GM23338 (cell line): ENCODE measurements around the gene MAP1LC3B. TPM values are rescaled to one million over a fixed set of nuclear protein-coding genes. Genes with fewer than 3 reads are reported as not detected.

ENCODE experiments used
- ATAC-seq: fragments of 200-7000 bp; cut with Tn5 transposase; 3 replicates; pipeline ENCODE4 v1.9.1; 2020
- DNase-seq: peaks from one replicate; pipeline ENCODE4 v3.0.0-alpha.2; 2015; ENCODE audit warnings: low spot score
- H2AFZ ChIP-seq: fragments of 200-600 bp; sonication (generic); 2 replicates; pipeline ENCODE4 v1.8.0; 2016; ENCODE audit warnings: antibody characterized with exemption, mild to moderate bottlenecking, moderate library complexity
- H3F3A ChIP-seq: fragments of 200-600 bp; sonication (generic); replicated peaks from 2 replicates; pipeline ENCODE4 v1.8.0; 2017; ENCODE audit warnings: antibody characterized with exemption, mixed run types, low read depth
- H3K27ac ChIP-seq: fragments of 200-600 bp; sonication (generic); 2 replicates; pipeline ENCODE4 v1.6.1; 2016; ENCODE audit warnings: low read depth
- H3K27me3 ChIP-seq: fragments of 200-600 bp; sonication (generic); 2 replicates; pipeline ENCODE4 v1.8.0; 2016; ENCODE audit warnings: mild to moderate bottlenecking, mixed run types, moderate library complexity; ENCODE audit not compliant: insufficient read depth
- H3K36me3 ChIP-seq: fragments of 200-600 bp; sonication (generic); 2 replicates; pipeline ENCODE4 v1.8.0; 2016; ENCODE audit warnings: mild to moderate bottlenecking; ENCODE audit not compliant: insufficient read depth
- H3K4me1 ChIP-seq: fragments of 200-600 bp; sonication (generic); 2 replicates; pipeline ENCODE4 v1.8.0; 2016; ENCODE audit warnings: mild to moderate bottlenecking, moderate library complexity; ENCODE audit not compliant: insufficient read depth
- H3K4me2 ChIP-seq: fragments of 200-600 bp; sonication (generic); 2 replicates; pipeline ENCODE4 v1.7.1; 2017; ENCODE audit warnings: mixed run types
- H3K4me3 ChIP-seq: fragments of 200-600 bp; sonication (generic); 2 replicates; pipeline ENCODE4 v1.6.1; 2016; ENCODE audit warnings: mixed run types
- H3K79me2 ChIP-seq: fragments of 200-600 bp; sonication (generic); replicated peaks from 2 replicates; pipeline ENCODE4 v1.8.0; 2017; ENCODE audit warnings: mild to moderate bottlenecking; ENCODE audit not compliant: insufficient read depth
- H3K9me2 ChIP-seq: fragments of 200-600 bp; sonication (generic); 2 replicates; pipeline ENCODE4 v1.8.0; 2017; ENCODE audit not compliant: insufficient read depth
- H4K20me1 ChIP-seq: fragments of 200-600 bp; sonication (generic); replicated peaks from 2 replicates; pipeline ENCODE4 v1.8.0; 2017; ENCODE audit warnings: mild to moderate bottlenecking; ENCODE audit not compliant: insufficient read depth
- H3K27ac Mint-ChIP-seq: 2 replicates; pipeline ENCODE4 v1.8.0; 2020; ENCODE audit warnings: inconsistent platforms, mild to moderate bottlenecking, moderate library complexity, mixed read lengths
- H3K27me3 Mint-ChIP-seq: 3 replicates; pipeline ENCODE4 v1.8.0; 2022; ENCODE audit warnings: low read depth, mild to moderate bottlenecking, moderate library complexity, mixed read lengths, inconsistent platforms; ENCODE audit not compliant: insufficient read depth, poor library complexity
- H3K36me3 Mint-ChIP-seq: 3 replicates; pipeline ENCODE4 v1.8.0; 2021; ENCODE audit warnings: low read depth, mild to moderate bottlenecking, inconsistent platforms, moderate library complexity, mixed read lengths
- H3K4me1 Mint-ChIP-seq: 3 replicates; pipeline ENCODE4 v1.8.0; 2020; ENCODE audit warnings: mild to moderate bottlenecking, inconsistent platforms, mixed read lengths
- H3K4me3 Mint-ChIP-seq: 3 replicates; pipeline ENCODE4 v1.8.0; 2021; ENCODE audit warnings: moderate library complexity, mild to moderate bottlenecking, inconsistent platforms, mixed read lengths
- H3K9me3 Mint-ChIP-seq: 3 replicates; pipeline ENCODE4 v1.8.0; 2020; ENCODE audit warnings: moderate library complexity, mild to moderate bottlenecking, inconsistent platforms, mixed read lengths
- CREB1 ChIP-seq: fragments of 250-450 bp; sonication (Bioruptor Pico); IDR thresholded peaks from 2 replicates; pipeline ENCODE4 v1.5.0; 2020; ENCODE audit warnings: low read depth, mild to moderate bottlenecking, moderate library complexity
- CTCF ChIP-seq, 2 experiments: fragments of 200-600 bp in 1 of 2; sonication (generic) in 1 of 2; conservative IDR thresholded peaks; 2 replicates each; pipeline versions ENCODE4 v1.5.1 to v1.6.1; 2016 to 2017; ENCODE audit warnings: antibody characterized with exemption in 2 of 2, low read depth in 2 of 2, mild to moderate bottlenecking in 2 of 2, moderate library complexity in 1 of 2
- ETS1 ChIP-seq: IDR thresholded peaks from 2 replicates; pipeline ENCODE4 v1.6.1; 2016; ENCODE audit warnings: antibody characterized with exemption
- EZH2 ChIP-seq: fragments of 200-600 bp; sonication (generic); IDR thresholded peaks from one replicate; pipeline ENCODE4 v1.8.0; 2017; ENCODE audit warnings: antibody characterized with exemption, mild to moderate bottlenecking, low read depth; ENCODE audit not compliant: unreplicated experiment
- EZH2phosphoT487 ChIP-seq: fragments of 200-600 bp; sonication (generic); IDR thresholded peaks from one replicate; pipeline ENCODE4 v1.8.1; 2018; ENCODE audit warnings: antibody characterized with exemption; ENCODE audit not compliant: unreplicated experiment
- JUNB ChIP-seq: IDR thresholded peaks from one replicate; pipeline ENCODE4 v1.6.1; 2016; ENCODE audit warnings: antibody characterized with exemption; ENCODE audit not compliant: unreplicated experiment
- REST ChIP-seq: IDR thresholded peaks from one replicate; pipeline ENCODE4 v1.6.1; 2018; ENCODE audit warnings: antibody characterized with exemption; ENCODE audit not compliant: unreplicated experiment
- STAT1 ChIP-seq: IDR thresholded peaks from one replicate; pipeline ENCODE4 v1.6.1; 2016; ENCODE audit warnings: antibody characterized with exemption; ENCODE audit not compliant: unreplicated experiment
- ZNF114 ChIP-seq: fragments of 250-450 bp; sonication (Bioruptor Pico); IDR thresholded peaks from 2 replicates; pipeline ENCODE4 v1.5.0; 2020; ENCODE audit warnings: mild to moderate bottlenecking, moderate library complexity
- ZNF331 ChIP-seq: fragments of 250-450 bp; sonication (Bioruptor Pico); IDR thresholded peaks from 2 replicates; pipeline ENCODE4 v1.5.0; 2020; ENCODE audit warnings: low read depth, mild to moderate bottlenecking, moderate library complexity
- ZNF462 ChIP-seq: fragments of 250-450 bp; sonication (Bioruptor Pico); IDR thresholded peaks from 2 replicates; pipeline ENCODE4 v1.5.0; 2020; ENCODE audit warnings: mild to moderate bottlenecking, moderate library complexity
- polyA plus RNA-seq: library from polyadenylated mRNA; unstranded; fragments of >200 nt; fragmentation: Nextera tagmentation; extraction: Ambion mirVana; gene quantifications from 2 replicates; pipeline ENCODE4 v1.2.1, GENCODE V29; 2016
- total RNA-seq: library from RNA; depleted of rRNA; stranded (reverse); fragments of >200 nt; shearing (Covaris generic); gene quantifications from 2 replicates; pipeline ENCODE4 v1.2.3, GENCODE V29; 2014

Gene MAP1LC3B
- total and polyA plus RNA-seq, 2 experiments from 2014 or later = 35.9 to 80.2 TPM

GRCh38 chr16:87415441-87415840 lies 23.3 kb downstream of the MAP1LC3B start (continued):
- TF ChIP-seq ZNF114 (CRISPR knock-in tag) = no peak
- TF ChIP-seq CREB1 (CRISPR knock-in tag) = no peak
- TF ChIP-seq EZH2phosphoT487 = no peak
- no peak for TF ChIP-seq STAT1
- TF ChIP-seq JUNB = no peak
- TF ChIP-seq EZH2 = no peak

GRCh38 chr16:87416826-87417527 lies 24.8 kb downstream of the MAP1LC3B start:
- Mint-ChIP-seq H3K27ac (no peak overlapping the region), H3K36me3 (peaks cover 56% of the 10 kb centered on the region), H3K4me1 (peaks cover 2% of the 10 kb centered on the region; the same call in 2 of the 3 replicates), H3K4me3 (no peak overlapping the region), H3K27me3 (peaks cover 9% of the 10 kb centered on the region), H3K9me3 (no peaks in the 10 kb centered on the region)
- no peak overlapping the region for H3K4me3 ChIP-seq
- no peaks in the 10 kb centered on the region for H3F3A ChIP-seq
- DNase-seq = no peak
- no peaks in the 10 kb centered on the region for H3K79me2 ChIP-seq
- peaks cover 7% of the 10 kb centered on the region; the same call in 1 of the 2 replicates for H4K20me1 ChIP-seq
- H3K4me2 ChIP-seq = no peak overlapping the region
- H3K27ac ChIP-seq = 0 out of 2 replicates have a peak overlapping the region, but pooled peaks have one; percentile 9
- H3K36me3 ChIP-seq = no peaks in the 10 kb centered on the region
- no peak for ATAC-seq
- TF ChIP-seq JUNB (no peak), ETS1 (no peak), STAT1 (no peak), REST (no peak), ZNF462 (CRISPR knock-in tag) (no peak), CTCF (conservative IDR thresholded peaks at IDR 0.05; ENCODE audit: low read depth in 2 of 2) (peak; percentile 40 to 60), ZNF331 (CRISPR knock-in tag) (no peak), ZNF114 (CRISPR knock-in tag) (no peak), EZH2phosphoT487 (no peak)
- no peaks in the 10 kb centered on the region for H3K27me3 ChIP-seq
- no peak overlapping the region for H2AFZ ChIP-seq
- H3K9me2 ChIP-seq = no peaks in the 10 kb centered on the region
- H3K4me1 ChIP-seq = no peaks in the 10 kb centered on the region
